HG02852 (cell line): ENCODE data around the gene ZNF17.
"Not testable (repeated sequence)": the region's sequence is repeated elsewhere in the genome, so short reads cannot be mapped to it uniquely, and the experiment has no call there.

ENCODE experiments used
- ATAC-seq: cut with Tn5 transposase; IDR thresholded peaks from one replicate; pipeline ENCODE4 v1.9.1; 2021; ENCODE audit warnings: mild to moderate bottlenecking, moderate library complexity; ENCODE audit not compliant: unreplicated experiment

ZNF17 gene

GRCh38 chr19:57410877-57411671, at the start of gene ZNF17:
ZNF17 (plus strand) TSS chr19:57411161; CDS start chr19:57413616, 2,455 bp downstream.
- peak; percentile 99 for ATAC-seq

GRCh38 chr19:57362419-57362818, 48.5 kb upstream of the ZNF17 start:
- no peak for ATAC-seq

- peak; percentile 93 for ATAC-seq
Observed at GRCh38 chr19:57362997-57363687, 47.8 kb upstream of the ZNF17 start, which contains the start of the genes TRAPPC2B and ZNF547. TRAPPC2B (plus strand) TSS chr19:57363551; CDS start chr19:57364834, 1,283 bp downstream. ZNF547 (plus strand) TSS chr19:57363551; CDS start chr19:57368556, 5,005 bp downstream.

GRCh38 chr19:57363688-57364181, 47.2 kb upstream of the ZNF17 start:
- ATAC-seq = peak; percentile 27

GRCh38 chr19:57366776-57367175, 44.2 kb upstream of the ZNF17 start:
- ATAC-seq = no peak

- no peak for ATAC-seq
Observed at GRCh38 chr19:57374179-57374578, 36.8 kb upstream of the ZNF17 start.

- ATAC-seq = not testable (repeated sequence)
Observed at GRCh38 chr19:57374647-57375046, 36.3 kb upstream of the ZNF17 start.

GRCh38 chr19:57376151-57376550, 34.8 kb upstream of the ZNF17 start:
- ATAC-seq = no peak

- no peak for ATAC-seq
Observed at GRCh38 chr19:57377498-57378146, 33.3 kb upstream of the ZNF17 start.

GRCh38 chr19:57380923-57381322, 30.0 kb upstream of the ZNF17 start:
- ATAC-seq = no peak

- no peak for ATAC-seq
Observed at GRCh38 chr19:57382806-57383488, 28.0 kb upstream of the ZNF17 start.

- no peak for ATAC-seq
Observed at GRCh38 chr19:57389194-57389729, 21.7 kb upstream of the ZNF17 start.

GRCh38 chr19:57389730-57390598, 21.0 kb upstream of the ZNF17 start, which contains the start of gene ZNF548:
ZNF548 (plus strand) TSS chr19:57389854; CDS start chr19:57390100, 246 bp downstream.
- ATAC-seq = peak; percentile 98

GRCh38 chr19:57395710-57396109, 15.3 kb upstream of the ZNF17 start:
- ATAC-seq = no peak

GRCh38 chr19:57398868-57399267, 12.1 kb upstream of the ZNF17 start:
- no peak for ATAC-seq

- no peak for ATAC-seq
Observed at GRCh38 chr19:57403737-57404563, 7.0 kb upstream of the ZNF17 start.

GRCh38 chr19:57406516-57407123, 4.3 kb upstream of the ZNF17 start:
- peak; percentile 43 for ATAC-seq

GRCh38 chr19:57419439-57419838, 8.5 kb downstream of the ZNF17 start:
- no peak for ATAC-seq
